Umbilical cord (tissue), 2 donors: ENCODE data around the gene ACD. TPM values are rescaled to one million over a fixed set of nuclear protein-coding genes. Genes with fewer than 3 reads are reported as not detected.

Experiments used
- DNase-seq: peaks from one replicate; pipeline ENCODE4 v3.0.0-alpha.2; 2015; ENCODE audit warnings: low spot score
- total RNA-seq: library from RNA; depleted of rRNA; stranded (reverse); fragments of >200 nt; gene quantifications from one replicate; pipeline ENCODE4 v1.2.3, GENCODE V29; 2014; ENCODE audit warnings: low replicate concordance; ENCODE audit not compliant: insufficient read depth

The ACD gene
- total RNA-seq, 1 donor from 2014 or later, result 11.3 TPM

DNA sequence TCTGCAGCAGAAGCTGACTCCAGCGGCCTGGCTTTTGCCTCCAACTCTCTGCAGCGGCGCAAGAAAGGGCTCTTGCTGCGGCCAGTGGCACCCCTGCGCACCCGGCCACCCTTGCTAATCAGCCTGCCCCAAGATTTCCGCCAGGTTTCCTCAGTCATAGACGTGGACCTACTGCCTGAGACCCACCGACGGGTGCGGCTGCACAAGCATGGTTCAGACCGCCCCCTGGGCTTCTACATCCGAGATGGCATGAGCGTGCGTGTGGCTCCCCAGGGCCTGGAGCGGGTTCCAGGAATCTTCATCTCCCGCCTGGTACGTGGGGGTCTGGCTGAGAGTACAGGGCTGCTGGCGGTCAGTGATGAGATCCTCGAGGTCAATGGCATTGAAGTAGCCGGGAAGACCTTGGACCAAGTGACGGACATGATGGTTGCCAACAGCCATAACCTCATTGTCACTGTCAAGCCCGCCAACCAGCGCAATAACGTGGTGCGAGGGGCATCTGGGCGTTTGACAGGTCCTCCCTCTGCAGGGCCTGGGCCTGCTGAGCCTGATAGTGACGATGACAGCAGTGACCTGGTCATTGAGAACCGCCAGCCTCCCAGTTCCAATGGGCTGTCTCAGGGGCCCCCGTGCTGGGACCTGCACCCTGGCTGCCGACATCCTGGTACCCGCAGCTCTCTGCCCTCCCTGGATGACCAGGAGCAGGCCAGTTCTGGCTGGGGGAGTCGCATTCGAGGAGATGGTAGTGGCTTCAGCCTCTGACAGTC lies 2.0 kb upstream of the ACD start:
- no peak for DNase-seq

DNA sequence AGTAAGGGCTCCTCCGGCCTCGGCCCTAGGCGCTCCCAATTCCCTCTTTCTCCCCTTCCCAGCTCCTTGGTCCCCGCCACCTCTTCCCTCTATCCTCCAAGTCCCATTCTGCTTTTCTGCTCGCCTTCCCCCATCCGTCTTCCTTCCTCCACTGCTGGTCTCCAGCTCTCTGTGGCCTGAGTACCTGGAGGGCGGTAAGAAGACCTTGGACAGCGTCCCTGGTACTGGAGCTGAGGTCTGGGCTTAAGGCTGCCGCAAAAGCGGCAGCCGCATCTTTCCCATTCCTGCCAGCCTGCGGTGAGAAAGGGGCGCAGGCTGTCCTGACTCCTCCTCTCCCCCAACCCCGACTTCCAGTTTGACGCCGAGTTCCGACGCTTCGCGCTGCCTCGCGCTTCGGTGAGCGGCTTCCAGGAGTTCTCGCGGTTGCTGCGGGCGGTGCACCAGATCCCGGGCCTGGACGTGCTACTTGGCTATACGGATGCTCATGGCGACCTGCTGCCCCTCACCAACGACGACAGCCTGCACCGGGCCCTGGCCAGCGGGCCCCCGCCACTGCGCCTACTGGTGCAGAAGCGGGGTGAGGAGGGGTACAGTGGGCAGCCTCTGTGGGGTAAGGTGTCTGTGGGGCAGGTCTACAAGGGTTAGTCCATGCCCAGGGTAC lies 1.2 kb upstream of the ACD start:
- peak; percentile 57 for DNase-seq

DNA sequence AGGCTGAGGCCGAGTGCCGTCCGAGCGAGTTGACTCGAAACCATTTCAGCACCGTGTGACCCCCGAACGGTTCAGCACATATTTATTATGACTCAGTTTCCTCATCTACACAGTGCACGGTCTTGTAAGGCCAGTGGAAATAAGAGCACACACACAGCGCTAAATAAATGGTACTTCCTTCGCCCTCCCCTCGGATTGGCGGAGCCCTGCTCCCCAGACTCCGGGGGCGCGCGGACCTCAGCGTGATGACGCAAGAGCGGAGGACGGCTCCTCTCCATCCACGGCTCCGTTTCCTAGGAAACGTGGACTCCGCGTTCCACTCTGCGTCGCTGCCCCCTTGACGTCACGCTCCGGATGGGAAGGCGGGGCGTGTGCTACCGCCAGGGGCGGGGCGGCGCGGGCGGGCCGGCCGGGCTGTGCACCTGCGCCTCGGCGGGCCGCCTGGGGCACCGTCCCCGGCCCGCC lies 536 bp upstream of the ACD start, which contains the start of gene PARD6A:
Gene PARD6A (plus strand): TSS at position 397 of the 465 bp plus-strand sequence. CDS start 79 bp downstream, outside the sequence.
- DNase-seq, result peak; percentile 98

DNA sequence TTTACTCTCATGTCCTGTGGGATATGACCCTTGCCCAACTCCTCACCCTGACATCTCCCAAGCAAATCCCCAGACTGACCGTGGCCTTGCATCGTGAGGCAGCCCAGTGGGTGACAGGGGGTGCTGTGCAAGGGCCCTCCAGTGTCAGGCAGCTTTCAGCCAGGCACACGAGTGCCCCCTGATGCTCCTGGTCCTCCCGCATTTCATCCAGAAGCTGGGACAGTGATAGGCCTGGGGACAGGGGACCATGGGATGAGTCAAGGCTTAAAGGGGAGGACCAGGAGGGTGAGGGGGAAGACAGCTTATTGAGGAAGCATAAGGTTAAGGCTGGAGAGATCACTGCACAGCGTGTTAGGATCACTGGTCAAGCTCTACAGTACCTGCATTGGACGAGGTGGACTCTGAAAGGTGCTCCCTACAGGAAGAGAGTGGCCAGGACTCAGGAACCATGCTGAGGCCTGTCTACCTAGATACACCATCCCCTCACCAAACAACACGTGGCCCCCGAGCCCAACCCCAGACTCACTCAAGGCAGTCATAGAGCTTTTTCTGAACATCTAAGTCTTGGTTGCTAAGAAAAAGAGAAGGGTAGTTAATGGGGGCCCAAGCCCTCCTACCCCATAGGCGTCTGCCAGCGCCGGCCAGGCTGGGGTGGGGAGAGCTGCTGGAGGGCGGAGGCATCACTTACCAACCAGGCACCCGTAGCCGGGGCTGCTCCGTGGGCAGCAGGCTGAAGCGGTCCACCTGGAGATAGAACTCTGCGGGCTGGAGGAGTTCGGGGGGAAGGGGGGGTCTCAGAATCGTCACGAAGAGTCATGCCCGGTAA lies 998 bp downstream of the ACD start:
- DNase-seq, result no peak

DNA sequence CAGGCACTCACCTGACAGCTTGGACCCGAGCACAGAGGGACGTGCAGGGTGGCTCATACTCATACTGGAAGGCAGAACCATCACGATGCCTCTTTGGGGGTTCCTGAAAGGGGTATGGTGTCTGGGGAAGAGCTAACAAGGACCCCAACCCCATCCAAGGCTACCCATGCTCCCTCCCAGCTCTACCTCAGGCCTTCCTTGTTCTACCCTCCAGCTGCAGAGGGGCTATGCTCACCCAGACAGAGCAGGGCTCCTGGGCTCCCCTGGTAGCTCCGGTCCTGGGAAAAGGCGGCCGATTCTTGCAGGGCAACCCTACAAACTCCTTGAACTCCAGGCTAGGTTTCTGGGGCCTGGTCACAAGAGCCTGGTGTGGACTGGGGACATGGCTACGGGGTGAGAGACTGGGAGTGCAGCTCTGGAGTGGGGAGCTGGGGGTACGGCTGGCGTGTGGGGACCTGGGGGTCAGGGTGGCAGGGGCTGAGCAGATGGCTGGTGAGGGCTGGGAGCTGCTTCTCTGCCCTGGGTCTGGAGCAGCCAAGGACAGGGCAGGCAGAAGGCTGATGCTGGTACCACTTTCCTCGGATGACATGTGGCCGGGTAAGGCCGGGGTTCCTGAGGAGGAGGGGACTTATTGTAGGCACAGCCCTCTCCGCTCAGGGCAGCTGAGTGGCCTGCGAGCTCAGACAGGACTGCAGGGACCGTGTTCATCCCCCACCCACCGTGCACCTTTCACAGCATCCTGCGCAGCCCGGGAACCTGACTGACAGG lies 2.1 kb downstream of the ACD start:
- no peak for DNase-seq

DNA sequence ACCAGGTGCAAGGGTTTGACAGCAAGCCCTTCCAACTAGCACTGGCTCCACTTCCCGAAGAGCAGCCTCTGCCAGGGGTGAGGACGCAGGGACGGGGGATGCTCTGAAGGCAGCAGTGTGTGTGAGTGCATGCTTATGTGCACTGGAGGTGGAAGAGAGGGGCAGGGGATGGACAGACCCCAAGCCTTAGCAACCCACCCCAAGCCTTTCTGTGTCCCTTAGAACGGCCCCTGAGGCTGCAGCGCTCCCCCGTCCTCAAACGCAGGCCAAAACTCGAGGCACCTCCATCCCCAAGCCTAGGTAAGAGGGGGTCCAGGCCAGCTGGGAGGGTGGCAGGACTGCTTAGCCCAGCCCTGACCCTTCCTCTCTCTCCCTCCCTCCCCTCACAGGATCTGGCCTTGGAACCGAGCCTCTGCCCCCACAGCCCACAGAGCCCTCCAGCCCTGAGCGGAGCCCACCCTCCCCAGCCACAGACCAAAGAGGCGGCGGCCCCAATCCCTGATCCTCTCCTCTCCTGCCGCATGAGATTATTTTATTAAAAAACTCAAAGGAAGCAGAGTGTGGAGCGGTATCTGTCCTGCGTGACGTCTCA lies 2.9 kb downstream of the ACD start:
- DNase-seq, result no peak

DNA sequence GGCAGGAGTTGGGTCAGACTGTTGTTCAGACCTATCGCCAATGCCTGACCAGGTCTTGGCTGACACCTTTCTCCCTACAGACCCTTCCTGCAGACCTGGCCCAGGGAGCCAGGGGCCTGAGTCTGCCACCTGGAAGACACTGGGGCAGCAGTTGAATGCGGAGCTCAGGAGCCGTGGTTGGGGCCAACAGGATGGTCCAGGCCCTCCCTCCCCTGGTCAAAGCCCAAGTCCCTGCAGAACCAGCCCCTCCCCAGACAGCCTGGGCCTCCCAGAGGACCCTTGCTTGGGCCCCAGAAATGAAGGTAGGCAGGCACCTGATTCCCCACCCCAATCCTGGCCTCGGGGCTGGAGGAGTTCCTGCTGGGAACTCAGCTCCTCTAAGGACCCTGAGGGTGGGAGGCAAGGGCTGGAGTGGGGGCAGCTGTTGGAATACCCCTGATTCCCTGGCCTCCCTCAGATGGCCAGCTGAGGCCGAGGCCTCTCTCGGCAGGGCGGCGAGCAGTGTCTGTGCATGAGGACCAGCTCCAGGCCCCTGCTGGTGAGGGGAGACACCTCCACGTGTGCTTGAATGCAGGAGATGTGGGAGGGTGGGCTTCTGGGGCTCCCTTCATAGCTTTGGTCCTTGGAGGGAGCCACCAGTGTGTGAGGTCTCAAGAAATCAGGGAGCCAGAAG lies 3.6 kb downstream of the ACD start:
- DNase-seq, result no peak

DNA sequence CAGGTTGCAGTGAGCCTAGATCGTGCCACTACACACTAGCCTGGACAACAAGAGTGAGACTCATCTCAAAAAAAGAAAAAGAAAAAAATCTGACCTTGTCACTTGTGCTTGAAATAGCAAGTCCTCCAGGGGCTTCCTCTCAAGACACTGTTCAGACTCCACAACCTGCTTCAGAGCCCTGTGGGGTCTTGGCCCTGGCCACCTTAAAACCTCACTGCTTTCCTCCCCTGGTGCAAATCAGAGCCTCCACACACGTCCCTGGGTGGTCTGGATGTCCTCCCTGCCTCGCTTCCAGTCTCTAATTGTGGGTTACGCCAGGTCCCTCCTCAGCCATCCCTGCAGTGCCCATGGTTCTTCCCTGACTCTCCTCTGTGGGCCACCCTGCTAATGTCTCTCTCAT lies 4.7 kb downstream of the ACD start:
- no peak for DNase-seq

DNA sequence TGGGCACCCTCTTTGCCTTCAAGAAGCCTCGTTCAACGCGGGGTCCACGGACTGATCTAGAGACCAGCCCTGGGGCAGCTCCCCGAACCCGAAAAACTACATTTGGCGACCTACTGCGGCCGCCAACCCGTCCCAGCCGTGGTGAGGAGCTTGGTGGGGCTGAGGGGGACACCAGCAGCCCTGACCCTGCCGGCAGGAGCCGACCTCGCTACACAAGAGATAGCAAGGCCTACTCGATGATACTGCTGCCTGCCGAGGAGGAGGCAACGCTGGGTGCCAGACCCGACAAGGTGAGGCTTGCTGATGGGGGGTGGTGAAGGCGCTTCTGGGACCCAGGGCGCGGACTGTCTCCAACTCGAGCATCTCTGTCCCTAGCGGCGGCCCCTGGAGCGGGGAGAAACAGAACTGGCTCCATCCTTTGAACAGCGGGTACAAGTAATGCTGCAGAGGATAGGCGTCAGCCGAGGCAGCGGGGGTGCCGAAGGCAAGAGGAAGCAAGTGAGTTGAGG lies 5.6 kb downstream of the ACD start:
- DNase-seq, result no peak

DNA sequence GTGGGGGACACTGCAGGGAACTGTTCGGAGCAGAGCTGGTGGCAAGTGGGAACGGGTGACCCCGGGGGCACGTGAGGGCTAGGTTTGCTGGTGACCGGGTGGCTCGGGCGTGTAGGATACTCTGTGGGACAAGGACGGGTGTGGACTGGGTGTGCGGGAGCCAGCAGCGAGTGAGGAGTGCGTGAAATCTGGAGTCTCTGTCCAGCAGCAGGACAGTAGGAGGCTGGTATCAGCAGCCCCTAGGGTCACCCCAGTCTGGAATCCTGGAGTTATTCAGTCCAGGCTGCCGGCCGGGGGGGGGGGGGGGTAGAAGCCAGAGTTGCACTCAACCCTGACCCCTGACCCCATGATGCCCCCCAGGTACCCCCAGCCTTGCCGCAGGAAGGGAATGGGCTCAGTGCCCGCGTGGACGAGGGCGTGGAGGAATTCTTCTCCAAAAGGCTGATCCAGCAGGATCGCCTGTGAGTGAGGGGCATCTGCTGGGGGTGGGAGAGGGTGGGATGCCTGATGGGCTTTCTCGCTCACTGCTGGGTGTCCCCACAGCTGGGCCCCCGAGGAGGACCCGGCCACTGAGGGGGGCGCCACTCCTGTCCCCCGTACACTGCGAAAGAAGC lies 6.2 kb downstream of the ACD start:
- DNase-seq, result no peak

DNA sequence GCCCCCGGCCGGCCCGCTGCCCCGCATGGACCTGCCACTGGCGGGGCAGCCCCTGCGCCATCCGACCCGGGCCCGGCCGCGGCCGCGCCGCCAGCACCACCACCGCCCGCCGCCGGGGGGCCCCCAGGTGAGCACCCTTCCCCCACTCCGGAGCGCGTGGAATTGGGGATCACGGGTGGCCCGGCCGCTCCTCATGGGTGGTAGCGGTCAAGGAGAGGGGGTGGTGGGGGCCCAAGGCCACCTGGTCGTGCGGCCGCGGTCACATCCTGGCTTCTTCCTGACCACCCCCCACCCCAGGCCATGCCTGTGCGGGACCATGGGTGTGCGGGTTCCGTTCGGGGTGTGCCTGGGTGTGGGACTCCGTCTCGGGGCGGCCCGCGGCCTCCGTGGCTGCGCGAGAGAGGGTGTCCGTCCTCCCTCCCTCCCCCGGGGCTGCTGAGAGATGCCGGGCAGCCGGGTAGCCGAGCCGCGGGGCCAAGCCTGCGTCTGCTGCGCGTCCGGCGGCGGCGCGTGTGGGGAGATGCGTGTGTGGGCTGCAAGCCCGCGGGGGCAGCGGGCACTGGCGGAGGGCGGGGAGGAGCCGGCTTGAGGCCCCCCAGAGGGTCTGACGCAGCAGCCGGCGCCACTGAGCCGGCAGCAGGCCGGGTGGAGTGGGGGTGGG lies 6.8 kb downstream of the ACD start:
- DNase-seq, result no peak

DNA sequence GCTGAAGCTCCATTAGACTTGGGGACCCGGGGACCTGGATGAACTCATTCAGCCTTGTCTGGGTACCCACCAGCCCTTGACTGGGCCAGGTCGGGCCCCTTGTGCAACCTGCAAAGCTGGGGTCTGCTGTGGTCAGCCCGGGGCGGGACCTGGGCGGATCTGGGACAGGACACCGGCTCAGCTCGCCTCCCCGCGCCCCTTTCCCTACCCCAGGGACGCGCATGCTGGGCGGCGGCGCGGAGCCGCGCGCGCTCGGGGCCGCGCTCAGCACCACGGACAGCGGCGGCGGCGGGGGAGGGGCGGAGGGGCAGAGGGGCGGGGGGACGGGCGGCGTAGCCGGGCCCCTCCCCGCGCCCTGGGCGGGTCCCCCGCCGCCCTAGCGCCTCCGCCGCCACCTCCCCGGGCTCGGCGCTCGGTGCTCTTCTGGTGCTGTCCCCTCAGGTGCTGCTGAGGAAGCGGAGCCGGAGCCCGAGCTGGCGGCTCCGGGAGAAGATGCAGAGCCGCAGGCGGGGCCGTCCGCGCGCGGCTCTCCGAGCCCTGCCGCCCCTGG lies 7.4 kb downstream of the ACD start:
- no peak for DNase-seq

DNA sequence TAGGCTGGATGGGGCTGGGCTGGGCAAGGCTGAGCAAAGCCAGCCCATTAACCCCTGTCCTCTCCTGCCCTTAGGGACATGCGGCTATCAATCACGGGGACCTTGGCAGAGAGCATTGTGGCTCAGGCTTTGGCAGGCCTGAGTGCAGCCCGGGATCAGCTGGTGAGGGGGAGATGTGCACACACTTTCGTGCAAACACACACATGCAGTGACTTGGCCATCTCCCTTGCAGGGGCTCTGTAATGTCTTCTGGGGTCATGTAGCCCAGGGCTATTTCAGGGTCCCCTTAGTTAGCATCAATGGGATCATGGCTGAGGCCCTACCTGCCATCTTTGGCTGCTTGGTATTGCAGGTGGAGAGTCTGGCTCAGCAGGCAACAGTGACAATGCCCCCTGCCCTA lies 8.2 kb downstream of the ACD start:
- DNase-seq, result no peak

DNA sequence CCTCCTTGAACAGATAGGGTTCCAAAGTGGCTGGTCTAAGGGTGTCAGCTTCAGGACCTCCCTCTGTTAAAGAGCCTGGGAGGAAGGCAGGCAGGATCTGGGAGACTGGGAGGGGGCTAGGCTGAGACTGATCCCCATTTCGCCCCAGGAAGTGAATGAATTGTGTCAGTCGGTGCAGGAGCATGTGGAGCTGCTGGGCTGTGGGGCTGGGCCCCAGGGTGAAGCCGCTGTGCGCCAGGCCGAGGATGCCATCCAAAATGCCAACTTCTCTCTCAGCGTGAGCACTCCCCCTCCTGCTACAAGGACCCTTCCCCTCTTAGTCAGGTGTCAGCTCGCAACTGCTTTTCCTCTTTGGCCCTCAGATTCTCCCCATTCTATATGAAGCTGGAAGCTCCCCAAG lies 9.0 kb downstream of the ACD start:
- no peak for DNase-seq

DNA sequence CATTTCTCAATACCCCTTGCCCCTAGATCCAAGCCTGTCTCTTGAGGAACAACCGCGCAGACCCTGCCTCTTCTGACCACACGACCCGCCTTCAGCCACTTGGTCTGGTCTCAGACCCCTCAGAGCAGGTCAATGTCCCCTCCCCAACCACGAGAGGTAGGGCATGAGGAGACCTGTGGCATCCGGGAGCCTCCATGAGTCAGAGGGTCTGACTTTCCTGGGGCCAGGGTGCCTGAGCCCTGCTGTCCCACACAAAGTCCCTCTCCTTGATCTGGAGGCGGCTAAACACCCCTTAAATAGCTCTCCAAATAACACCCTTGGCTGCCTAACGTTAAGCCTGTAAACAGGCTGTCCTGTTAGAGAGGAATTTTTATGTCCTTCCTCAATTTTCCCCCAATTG lies 10.0 kb downstream of the ACD start:
- no peak for DNase-seq

DNA sequence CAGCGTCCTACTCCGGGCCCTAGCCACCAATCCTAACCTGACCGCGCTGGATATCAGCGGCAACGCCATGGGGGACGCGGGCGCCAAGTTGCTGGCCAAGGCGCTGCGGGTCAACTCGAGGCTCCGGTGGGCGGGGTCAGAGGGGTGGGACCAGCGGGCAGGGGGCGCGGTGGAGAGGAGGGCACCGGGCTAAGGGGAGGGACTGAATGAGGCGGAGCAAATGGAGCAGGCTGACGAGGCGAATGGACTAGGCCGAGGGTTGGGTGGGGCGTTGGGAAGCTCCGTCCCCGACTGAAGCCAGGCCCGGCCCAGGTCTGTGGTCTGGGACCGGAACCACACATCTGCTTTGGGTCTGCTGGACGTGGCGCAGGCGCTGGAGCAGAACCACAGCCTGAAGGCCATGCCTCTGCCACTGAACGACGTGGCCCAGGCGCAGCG lies 10.5 kb downstream of the ACD start:
- no peak for DNase-seq

DNA sequence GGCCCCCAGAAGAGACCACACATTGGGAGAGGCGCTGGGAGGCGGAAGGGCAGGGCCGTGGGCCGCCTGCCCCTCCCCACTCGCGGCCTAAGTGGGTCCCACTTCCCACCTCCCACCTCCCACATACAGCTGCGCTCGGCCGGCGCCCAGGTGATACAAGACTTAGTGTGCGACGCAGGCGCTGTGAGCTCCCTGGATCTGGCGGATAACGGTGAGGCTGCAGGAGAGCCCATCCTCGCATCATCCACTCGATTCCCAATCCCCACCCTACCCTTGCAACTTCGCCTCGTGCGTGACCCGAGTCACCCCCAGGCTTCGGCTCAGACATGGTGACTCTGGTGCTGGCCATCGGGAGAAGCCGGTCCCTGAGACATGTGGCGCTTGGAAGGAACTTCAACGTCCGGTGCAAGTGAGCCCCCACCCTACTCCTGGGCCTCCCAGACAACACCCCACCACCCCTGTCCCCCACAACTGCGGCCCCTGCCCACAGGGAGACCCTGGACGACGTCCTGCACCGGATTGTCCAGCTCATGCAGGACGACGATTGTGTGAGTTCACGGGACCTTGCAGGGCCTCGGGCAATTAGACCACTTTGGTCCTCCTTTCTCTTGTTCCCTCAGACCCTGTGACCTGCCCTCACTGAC lies 11.2 kb downstream of the ACD start:
- no peak for DNase-seq

DNA sequence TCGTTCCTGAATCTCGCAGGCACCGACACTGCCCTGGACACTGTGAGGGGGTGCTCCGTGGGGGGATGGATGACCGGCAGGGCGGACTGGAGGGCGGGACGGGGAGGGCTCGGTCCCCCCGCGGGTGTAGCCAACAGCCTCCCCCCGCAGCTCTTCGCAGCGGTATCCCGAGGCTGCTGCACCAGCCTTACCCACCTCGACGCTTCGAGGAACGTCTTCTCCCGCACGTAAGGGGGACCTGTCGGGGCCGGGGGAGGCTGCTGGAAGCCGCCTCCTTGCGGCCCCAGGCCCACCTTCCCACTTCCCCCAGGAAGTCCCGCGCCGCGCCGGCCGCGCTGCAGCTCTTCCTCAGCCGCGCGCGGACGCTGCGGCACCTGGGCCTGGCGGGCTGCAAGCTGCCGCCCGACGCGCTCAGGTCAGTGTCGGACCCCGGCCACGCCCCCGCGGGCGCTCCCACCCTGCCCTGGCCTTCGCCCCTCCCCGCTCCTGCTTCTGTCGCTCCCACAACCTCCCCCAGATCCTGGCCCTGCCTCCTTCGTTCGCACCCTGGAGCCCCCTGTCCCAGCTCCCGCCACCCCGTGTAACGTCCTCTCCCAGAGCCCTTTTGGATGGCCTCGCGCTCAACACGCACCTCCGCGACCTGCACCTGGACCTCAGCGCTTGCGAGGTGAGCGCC lies 11.8 kb downstream of the ACD start:
- no peak for DNase-seq
